Measurements from ENCODE around the gene KIF27. TPM values are rescaled to one million over a fixed set of nuclear protein-coding genes. Genes with fewer than 3 reads are reported as not detected.
"Not testable (repeated sequence)": the region's sequence is repeated elsewhere in the genome, so short reads cannot be mapped to it uniquely, and the experiment has no call there.

The KIF27 gene
- total RNA-seq, 4 donors from 2014 or later, result 3.9 to 5.4 (median 4.5) TPM

DNA sequence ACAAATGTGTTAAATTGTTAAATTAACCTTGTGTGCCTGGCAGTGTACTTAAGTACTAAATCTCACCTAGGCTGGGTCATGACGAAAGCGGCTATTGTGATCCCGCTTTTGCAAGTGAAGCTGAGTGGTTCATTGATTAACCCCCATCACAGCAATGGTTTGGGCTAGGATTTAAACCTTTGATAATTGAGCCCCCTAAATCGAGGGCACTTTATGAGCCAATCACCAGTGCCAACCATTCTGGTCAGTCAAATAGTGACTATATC is 35.9 kb upstream of the KIF27 start:
- TF ChIP-seq EP300 (IDR thresholded peaks at IDR 0.05) (no peak), POLR2AphosphoS5 (IDR thresholded peaks at IDR 0.05) (no peak)
- TF ChIP-seq, protein P1, sequence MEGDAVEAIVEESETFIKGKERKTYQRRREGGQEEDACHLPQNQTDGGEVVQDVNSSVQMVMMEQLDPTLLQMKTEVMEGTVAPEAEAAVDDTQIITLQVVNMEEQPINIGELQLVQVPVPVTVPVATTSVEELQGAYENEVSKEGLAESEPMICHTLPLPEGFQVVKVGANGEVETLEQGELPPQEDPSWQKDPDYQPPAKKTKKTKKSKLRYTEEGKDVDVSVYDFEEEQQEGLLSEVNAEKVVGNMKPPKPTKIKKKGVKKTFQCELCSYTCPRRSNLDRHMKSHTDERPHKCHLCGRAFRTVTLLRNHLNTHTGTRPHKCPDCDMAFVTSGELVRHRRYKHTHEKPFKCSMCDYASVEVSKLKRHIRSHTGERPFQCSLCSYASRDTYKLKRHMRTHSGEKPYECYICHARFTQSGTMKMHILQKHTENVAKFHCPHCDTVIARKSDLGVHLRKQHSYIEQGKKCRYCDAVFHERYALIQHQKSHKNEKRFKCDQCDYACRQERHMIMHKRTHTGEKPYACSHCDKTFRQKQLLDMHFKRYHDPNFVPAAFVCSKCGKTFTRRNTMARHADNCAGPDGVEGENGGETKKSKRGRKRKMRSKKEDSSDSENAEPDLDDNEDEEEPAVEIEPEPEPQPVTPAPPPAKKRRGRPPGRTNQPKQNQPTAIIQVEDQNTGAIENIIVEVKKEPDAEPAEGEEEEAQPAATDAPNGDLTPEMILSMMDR (IDR thresholded peaks at IDR 0.05), result no peak
- Histone ChIP-seq H3K4me1 (peaks cover 12 to 26% (median 23%) of the 10 kb centered on the region in 4 donors), H3K9me3 (no peaks in the 10 kb centered on the region), H3K4me3 (peak overlapping the region; percentile 57 to 77 (median 68)), H3K27me3 (no peaks in the 10 kb centered on the region), H3K36me3 (peaks cover 0 to 23% (median 15%) of the 10 kb centered on the region in 4 donors), H3K27ac (replicated peaks in 1 of 4) (peak overlapping the region; percentile 75 to 85 (median 82))
- no peak for DNase-seq (ENCODE audit: extremely low spot score)
- intact Hi-C loops (cut with DNase I), result no loop called here
- WGBS, result 81% methylated on average over 4 of the region's 4 CpGs

DNA sequence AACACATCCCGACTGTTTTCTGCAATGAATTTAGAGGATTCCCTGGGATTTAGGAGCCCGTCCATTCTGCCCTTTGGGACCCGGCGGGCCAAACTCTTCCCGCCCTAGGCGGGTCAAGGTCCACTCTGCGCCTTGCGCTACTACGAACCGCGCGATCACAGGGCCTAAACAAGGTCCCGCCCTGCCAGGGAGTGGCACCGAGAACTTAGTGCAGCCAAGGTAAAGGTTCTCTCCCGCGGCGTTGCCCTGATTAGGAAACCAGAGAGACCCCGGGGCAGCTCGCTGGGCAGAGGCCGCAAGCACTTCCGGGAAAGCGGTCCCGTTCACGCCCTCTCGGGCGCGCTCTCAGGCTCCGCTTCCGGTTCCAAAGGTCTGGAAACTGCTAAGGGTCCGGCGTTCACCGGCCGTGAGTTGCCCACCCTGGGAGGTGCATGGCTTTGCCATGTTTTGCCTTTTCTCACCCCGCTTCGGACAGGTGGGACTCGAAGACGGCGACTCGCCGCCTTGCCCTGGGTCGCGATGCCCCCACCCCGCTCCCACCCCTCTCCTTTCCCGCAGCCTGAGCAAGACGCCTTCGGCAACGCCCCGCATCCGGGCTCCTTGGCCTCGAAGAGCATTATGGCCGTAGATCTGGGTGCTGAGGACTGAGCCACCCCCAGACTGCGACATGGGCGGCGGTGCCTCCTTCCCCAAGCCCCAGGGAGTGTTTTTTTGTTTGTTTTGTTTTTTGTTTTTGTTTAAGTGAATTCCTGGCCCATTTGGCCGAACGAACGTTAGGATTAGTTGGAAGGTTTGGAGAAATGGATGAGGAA is 35.4 kb upstream of the KIF27 start:
- peak overlapping the region; percentile 75 to 85 (median 82) for H3K27ac ChIP-seq (replicated peaks in 1 of 4)
- peaks cover 12 to 26% (median 23%) of the 10 kb centered on the region in 4 donors for H3K4me1 ChIP-seq
- H3K9me3 ChIP-seq, result no peaks in the 10 kb centered on the region
- TF ChIP-seq, protein P1 (IDR thresholded peaks at IDR 0.05), result no peak
- peak; percentile 5 to 42 for TF ChIP-seq POLR2AphosphoS5 (IDR thresholded peaks at IDR 0.05)
- peak overlapping the region; percentile 57 to 77 (median 68) for H3K4me3 ChIP-seq
- peak; percentile 92 for DNase-seq (ENCODE audit: extremely low spot score)
- intact Hi-C loops (cut with DNase I), result no loop called here
- 8% methylated on average over 21 of the region's 57 CpGs for WGBS
- peaks cover 0 to 29% (median 19%) of the 10 kb centered on the region in 4 donors for H3K36me3 ChIP-seq
- no peaks in the 10 kb centered on the region for H3K27me3 ChIP-seq

DNA sequence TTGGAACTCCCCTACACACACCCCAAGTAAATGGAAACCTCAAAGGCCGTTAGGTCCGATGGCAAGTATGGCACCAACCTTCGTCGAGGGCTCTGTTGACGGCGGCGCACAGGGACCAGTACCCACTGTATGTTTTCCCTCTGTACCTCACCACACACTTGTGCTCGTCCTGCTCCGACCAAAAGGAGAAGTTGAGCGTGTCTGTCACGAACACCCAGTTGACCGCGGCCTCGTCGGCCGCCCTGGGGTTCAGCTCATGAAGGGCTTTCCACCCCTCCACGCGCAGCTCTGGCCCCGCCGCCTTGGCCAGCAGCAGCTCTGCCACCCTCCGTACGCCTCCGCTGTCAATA is 34.8 kb upstream of the KIF27 start:
- intact Hi-C loops (cut with DNase I), result no loop called here
- TF ChIP-seq POLR2A (IDR thresholded peaks at IDR 0.05; ENCODE audit: low read depth) (no peak), POLR2AphosphoS5 (IDR thresholded peaks at IDR 0.05) (no peak), EP300 (IDR thresholded peaks at IDR 0.05) (no peak)
- TF ChIP-seq, protein P1 (IDR thresholded peaks at IDR 0.05), result no peak
- no peak for DNase-seq (ENCODE audit: extremely low spot score)
- Histone ChIP-seq H3K4me1 (peaks cover 12 to 26% (median 23%) of the 10 kb centered on the region in 4 donors), H3K9me3 (no peaks in the 10 kb centered on the region), H3K36me3 (peaks cover 0 to 34% (median 21%) of the 10 kb centered on the region in 4 donors), H3K4me3 (peak overlapping the region; percentile 57 to 77 (median 68)), H3K27me3 (no peaks in the 10 kb centered on the region), H3K27ac (replicated peaks in 1 of 4) (peak overlapping the region; percentile 75 to 85 (median 82))
- WGBS, result 26% methylated on average over 22 of the region's 23 CpGs

DNA sequence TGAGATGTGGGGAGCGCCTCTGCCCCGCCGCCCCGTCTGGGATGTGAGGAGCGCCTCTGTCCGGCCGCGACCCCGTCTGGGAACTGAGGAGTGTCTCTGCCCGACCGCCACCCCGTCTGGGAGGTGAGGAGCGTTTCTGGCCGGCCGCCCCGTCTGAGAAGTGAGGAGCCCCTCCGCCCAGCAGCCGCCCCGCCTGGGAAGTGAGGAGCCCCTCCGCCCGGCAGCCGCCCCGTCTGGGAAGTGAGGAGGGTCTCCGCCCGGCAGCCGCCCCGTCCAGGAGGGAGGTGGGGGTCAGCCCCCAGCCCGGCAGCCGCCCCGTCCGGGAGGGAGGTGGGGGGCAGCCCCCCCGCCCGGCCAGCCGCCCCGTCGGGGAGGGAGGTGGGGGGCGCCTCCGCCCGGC is 26.9 kb upstream of the KIF27 start:
- peaks cover 7 to 78% (median 41%) of the 10 kb centered on the region in 4 donors for H3K36me3 ChIP-seq
- H3K9me3 ChIP-seq; H3K4me3 ChIP-seq; DNase-seq (ENCODE audit: extremely low spot score); H3K4me1 ChIP-seq; H3K27me3 ChIP-seq; H3K27ac ChIP-seq (replicated peaks in 1 of 4); intact Hi-C loops (cut with DNase I): not testable (repeated sequence)
- no CpG with 5 or more reads among the region's 39 CpGs for WGBS

DNA sequence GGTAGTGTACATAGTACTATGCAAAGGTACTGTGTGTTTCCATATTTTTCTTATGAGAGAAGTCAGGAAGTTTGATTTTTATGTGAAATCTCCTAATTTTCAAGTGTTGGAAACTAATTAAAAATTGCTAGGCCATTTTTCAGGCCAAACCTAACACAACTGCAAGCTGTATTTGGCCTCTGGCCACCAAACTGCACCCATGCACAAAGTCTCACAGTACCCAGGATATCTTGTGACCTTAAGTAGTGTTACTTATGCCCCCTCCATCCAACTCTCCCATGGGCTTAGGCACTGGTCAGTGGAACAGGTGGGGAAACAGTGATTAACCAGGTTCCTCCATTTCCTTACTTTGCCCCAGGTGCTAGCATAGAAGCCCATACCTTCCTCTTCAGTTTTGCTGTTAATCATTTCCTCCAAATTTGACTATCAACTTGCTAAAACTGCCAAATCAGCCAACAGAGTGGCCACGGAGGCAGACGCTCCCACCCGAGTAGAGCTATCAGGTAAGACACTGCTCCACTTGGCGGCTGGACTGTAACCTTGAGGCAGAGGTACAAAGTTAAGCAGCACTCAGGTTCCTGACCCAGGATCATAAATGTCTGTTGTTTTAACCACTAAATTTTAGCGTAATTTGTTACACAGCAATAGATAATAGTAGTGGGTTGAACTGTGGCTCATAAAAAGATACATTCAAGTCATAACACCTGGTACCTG is 19.5 kb upstream of the KIF27 start:
- Histone ChIP-seq H3K4me1 (no peaks in the 10 kb centered on the region), H3K4me3 (no peak overlapping the region), H3K36me3 (peaks cover 0 to 66% (median 58%) of the 10 kb centered on the region in 4 donors), H3K27ac (replicated peaks in 1 of 4) (no peak overlapping the region), H3K27me3 (no peaks in the 10 kb centered on the region), H3K9me3 (no peaks in the 10 kb centered on the region)
- 95% methylated on average over 5 of the region's 5 CpGs for WGBS
- intact Hi-C loops (cut with DNase I), result no loop called here
- DNase-seq (ENCODE audit: extremely low spot score), result no peak
- TF ChIP-seq, protein P1 (IDR thresholded peaks at IDR 0.05), result no peak
- TF ChIP-seq POLR2A (IDR thresholded peaks at IDR 0.05; ENCODE audit: low read depth) (no peak), POLR2AphosphoS5 (IDR thresholded peaks at IDR 0.05) (no peak), EP300 (IDR thresholded peaks at IDR 0.05) (no peak)

Data from esophagus muscularis mucosa (tissue), 4 donors.